Stimulated activated effector memory CD8-positive, alpha-beta T cell treated with anti-CD3 and anti-CD28 coated beads, Interleukin-12 subunit alpha, Interleukin-12 subunit beta, amount 100 ng/mL, for 72 hours (primary cell): ENCODE results near the gene EGFLAM.

Experiments used
- ATAC-seq: fragments of 150-1000 bp; cut with Tn5 transposase; 2 replicates; pipeline ENCODE4 v1.10.0; 2021
- DNase-seq, 2 donors: peaks; one replicate each; pipeline ENCODE4 v3.0.0; 2021 to 2022; ENCODE audit warnings: low spot score in 2 of 2
- H3K27ac Mint-ChIP-seq: one replicate; pipeline ENCODE4 v1.8.0; 2022; ENCODE audit warnings: mild to moderate bottlenecking, mixed read lengths
- H3K36me3 Mint-ChIP-seq: one replicate; pipeline ENCODE4 v1.8.0; 2022; ENCODE audit warnings: mild to moderate bottlenecking, mixed read lengths
- H3K4me1 Mint-ChIP-seq: one replicate; pipeline ENCODE4 v1.8.0; 2022; ENCODE audit warnings: mixed read lengths
- H3K4me3 Mint-ChIP-seq: one replicate; pipeline ENCODE4 v1.8.0; 2022; ENCODE audit warnings: mild to moderate bottlenecking, mixed read lengths
- H3K9me3 Mint-ChIP-seq: one replicate; pipeline ENCODE4 v1.8.0; 2022; ENCODE audit warnings: mixed read lengths

The EGFLAM gene

GRCh38 chr5:38253759-38254158 is 4.6 kb upstream of the EGFLAM start:
- no peak overlapping the region for H3K27ac Mint-ChIP-seq
- DNase-seq (no peak), ATAC-seq (no peak)
- H3K9me3 Mint-ChIP-seq, result peaks cover 5% of the 10 kb centered on the region
- H3K36me3 Mint-ChIP-seq, result no peaks in the 10 kb centered on the region
- H3K4me1 Mint-ChIP-seq, result peaks cover under 1% of the 10 kb centered on the region
- H3K4me3 Mint-ChIP-seq, result no peak overlapping the region

GRCh38 chr5:38257308-38258041 is 884 bp upstream of the EGFLAM start:
- ATAC-seq, result no peak
- no peak for DNase-seq
- no peak overlapping the region for H3K27ac Mint-ChIP-seq
- H3K9me3 Mint-ChIP-seq, result peaks cover 5% of the 10 kb centered on the region
- H3K4me1 Mint-ChIP-seq, result peaks cover 6% of the 10 kb centered on the region
- H3K4me3 Mint-ChIP-seq, result no peak overlapping the region
- H3K36me3 Mint-ChIP-seq, result no peaks in the 10 kb centered on the region

- Mint-ChIP-seq H3K4me3 (no peak overlapping the region), H3K36me3 (no peaks in the 10 kb centered on the region), H3K9me3 (peaks cover 5% of the 10 kb centered on the region), H3K27ac (no peak overlapping the region), H3K4me1 (peaks cover 6% of the 10 kb centered on the region)
- ATAC-seq, result no peak
- no peak for DNase-seq
Measured at GRCh38 chr5:38258042-38258318, 379 bp upstream of the EGFLAM start.

DNA sequence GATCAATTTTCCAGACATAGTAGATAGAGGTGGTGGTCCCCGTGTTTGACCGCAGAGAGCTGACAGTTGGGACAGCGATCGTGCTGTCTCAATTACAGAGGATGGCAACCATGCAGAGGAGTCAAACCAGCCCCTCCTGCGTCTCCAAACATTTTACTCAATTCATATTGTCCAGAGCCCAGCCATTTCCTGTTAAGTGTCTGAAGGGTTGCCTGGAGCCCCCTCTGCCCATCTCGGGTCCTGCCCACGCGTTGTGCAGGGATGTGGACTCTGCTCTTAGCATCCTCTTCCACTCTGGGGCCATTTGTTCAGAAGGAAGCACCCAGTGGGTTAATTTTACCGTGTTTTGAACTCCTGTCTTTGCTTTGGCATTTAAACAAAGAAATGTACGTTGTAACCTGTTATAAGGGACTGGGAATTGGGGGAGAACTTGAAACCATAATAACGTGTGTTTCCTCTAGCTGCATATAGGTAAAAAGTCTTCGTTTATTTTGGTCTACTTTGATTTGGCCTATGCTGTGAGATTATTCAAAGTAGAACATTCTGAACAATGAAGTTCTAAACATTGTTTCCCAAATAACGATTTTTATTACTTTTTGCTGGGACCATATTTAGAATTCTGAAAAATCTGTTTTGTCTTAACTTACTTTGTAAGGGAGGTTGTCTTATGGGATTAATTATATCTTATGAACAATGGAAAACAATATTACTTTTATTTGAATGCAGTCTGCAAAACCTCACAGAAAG is 876 bp downstream of the EGFLAM start:
- H3K4me3 Mint-ChIP-seq, result peak overlapping the region; percentile 30
- DNase-seq, result no peak
- H3K27ac Mint-ChIP-seq, result no peak overlapping the region
- no peaks in the 10 kb centered on the region for H3K9me3 Mint-ChIP-seq
- H3K36me3 Mint-ChIP-seq, result no peaks in the 10 kb centered on the region
- peaks cover 6% of the 10 kb centered on the region for H3K4me1 Mint-ChIP-seq
- ATAC-seq, result no peak

DNA sequence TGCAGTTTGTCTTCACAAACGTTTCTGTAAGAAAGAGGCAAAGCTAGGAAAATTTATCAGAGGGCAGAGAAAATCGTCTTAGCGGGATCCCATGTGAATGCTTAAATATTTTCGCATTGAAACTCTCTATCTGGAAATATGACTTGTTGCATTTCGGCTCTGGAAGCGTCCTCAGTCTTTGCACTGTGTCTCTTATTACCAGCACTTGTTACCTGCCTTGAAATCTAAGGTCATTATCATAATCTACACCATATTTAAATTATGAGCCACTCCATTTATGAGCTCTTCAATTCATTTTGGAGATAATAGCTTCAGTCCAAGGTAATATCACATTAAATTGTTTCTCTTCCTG is 1.4 kb downstream of the EGFLAM start:
- Mint-ChIP-seq H3K27ac (no peak overlapping the region), H3K36me3 (no peaks in the 10 kb centered on the region), H3K4me1 (peaks cover 6% of the 10 kb centered on the region), H3K9me3 (no peaks in the 10 kb centered on the region), H3K4me3 (no peak overlapping the region)
- DNase-seq (no peak), ATAC-seq (no peak)

DNA sequence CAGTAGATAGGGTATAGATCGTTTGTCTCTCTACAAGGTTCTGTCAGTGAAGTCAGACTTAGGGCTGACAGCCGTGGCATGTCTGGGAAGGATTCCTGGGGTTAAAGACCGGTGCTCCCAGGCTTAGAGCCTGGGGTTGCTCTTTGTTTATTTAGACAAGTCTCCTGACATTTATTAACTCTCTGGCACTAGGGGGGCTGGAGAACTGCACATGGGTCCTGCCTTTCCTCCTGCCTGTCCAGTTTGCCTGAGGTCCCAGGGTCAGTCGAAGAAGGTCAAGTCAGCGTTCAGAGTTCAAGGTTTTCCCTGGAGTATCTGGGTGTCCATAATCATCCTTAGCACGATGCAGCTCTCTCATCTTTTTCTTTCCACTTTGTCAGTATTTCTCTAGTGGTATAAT is 5.6 kb downstream of the EGFLAM start:
- H3K27ac Mint-ChIP-seq, result no peak overlapping the region
- ATAC-seq (no peak), DNase-seq (no peak)
- no peaks in the 10 kb centered on the region for H3K36me3 Mint-ChIP-seq
- peaks cover 3% of the 10 kb centered on the region for H3K4me1 Mint-ChIP-seq
- H3K9me3 Mint-ChIP-seq, result no peaks in the 10 kb centered on the region
- H3K4me3 Mint-ChIP-seq, result no peak overlapping the region

DNA sequence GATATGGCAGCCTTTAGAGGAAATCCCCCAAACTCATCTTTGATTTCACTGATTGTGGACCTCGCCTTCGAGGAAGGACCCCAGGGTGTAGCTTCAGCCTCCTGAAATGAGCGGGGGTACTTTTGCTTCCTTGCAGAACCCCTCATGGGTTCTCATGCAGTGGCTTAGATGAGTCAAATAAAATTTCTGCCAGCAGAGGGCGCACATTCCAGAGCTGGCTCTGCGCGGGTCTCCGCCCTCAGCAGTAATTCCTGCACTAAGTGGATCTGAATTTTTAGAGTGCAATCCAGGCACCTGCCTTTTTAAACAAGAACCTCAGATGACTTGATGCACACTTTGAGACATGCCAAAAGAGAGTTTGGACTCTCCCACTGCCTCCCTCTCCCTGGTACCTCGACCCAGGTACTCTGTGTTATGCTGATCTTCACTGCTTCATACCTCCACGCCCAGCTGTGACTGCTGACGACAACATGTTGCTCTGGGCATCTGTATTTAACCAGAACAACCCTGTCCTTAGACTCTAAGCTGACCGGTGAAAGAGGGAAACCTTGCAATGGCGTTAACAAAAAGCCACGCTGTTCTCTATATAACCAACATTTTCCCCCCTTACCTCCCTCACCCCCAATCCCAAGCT is 7.3 kb downstream of the EGFLAM start:
- H3K9me3 Mint-ChIP-seq, result no peaks in the 10 kb centered on the region
- no peaks in the 10 kb centered on the region for H3K4me1 Mint-ChIP-seq
- ATAC-seq, result peak; percentile 58
- H3K36me3 Mint-ChIP-seq, result no peaks in the 10 kb centered on the region
- DNase-seq, result peak; percentile 35 to 67
- no peak overlapping the region for H3K4me3 Mint-ChIP-seq
- H3K27ac Mint-ChIP-seq, result no peak overlapping the region

- no peak for ATAC-seq
- peaks cover 3% of the 10 kb centered on the region for H3K9me3 Mint-ChIP-seq
Measured at GRCh38 chr5:38267372-38267771, 9.0 kb downstream of the EGFLAM start.

DNA sequence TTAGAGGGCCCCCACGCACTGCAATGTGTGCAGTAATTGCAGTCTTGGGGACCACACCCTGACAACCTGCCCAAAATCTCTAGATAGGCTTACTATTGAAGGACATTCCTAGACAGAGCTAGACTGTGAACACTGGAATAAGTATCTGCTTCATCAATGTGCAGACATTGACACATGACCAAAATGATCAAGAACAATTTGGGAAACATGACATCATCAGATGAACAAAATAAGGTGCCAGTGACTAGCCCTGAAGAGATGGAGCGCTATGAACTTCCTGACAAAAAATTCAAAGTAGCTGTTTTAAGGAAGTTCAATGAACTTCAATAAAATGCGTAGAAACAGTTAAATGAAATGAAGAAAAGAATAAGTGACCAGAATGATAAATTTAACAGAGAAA is 15.3 kb downstream of the EGFLAM start:
- ATAC-seq, result no peak
- H3K9me3 Mint-ChIP-seq, result peaks cover 14% of the 10 kb centered on the region
- H3K36me3 Mint-ChIP-seq, result no peaks in the 10 kb centered on the region
- H3K27ac Mint-ChIP-seq, result no peak overlapping the region
- H3K4me1 Mint-ChIP-seq, result no peaks in the 10 kb centered on the region
- no peak for DNase-seq
- no peak overlapping the region for H3K4me3 Mint-ChIP-seq

More at GRCh38 chr5:38267372-38267771, 9.0 kb downstream of the EGFLAM start:
- Mint-ChIP-seq H3K27ac (no peak overlapping the region), H3K4me1 (no peaks in the 10 kb centered on the region), H3K36me3 (no peaks in the 10 kb centered on the region), H3K4me3 (no peak overlapping the region)
- no peak for DNase-seq

GRCh38 chr5:38274370-38274769 is 16.0 kb downstream of the EGFLAM start:
- Mint-ChIP-seq H3K4me1 (no peaks in the 10 kb centered on the region), H3K4me3 (no peak overlapping the region), H3K9me3 (peaks cover 14% of the 10 kb centered on the region), H3K36me3 (no peaks in the 10 kb centered on the region), H3K27ac (no peak overlapping the region)
- DNase-seq (no peak), ATAC-seq (no peak)

GRCh38 chr5:38284384-38284783 is 26.0 kb downstream of the EGFLAM start:
- Mint-ChIP-seq H3K4me1 (no peaks in the 10 kb centered on the region), H3K9me3 (no peaks in the 10 kb centered on the region), H3K4me3 (no peak overlapping the region), H3K27ac (no peak overlapping the region), H3K36me3 (no peaks in the 10 kb centered on the region)
- no peak for ATAC-seq
- no peak for DNase-seq

DNA sequence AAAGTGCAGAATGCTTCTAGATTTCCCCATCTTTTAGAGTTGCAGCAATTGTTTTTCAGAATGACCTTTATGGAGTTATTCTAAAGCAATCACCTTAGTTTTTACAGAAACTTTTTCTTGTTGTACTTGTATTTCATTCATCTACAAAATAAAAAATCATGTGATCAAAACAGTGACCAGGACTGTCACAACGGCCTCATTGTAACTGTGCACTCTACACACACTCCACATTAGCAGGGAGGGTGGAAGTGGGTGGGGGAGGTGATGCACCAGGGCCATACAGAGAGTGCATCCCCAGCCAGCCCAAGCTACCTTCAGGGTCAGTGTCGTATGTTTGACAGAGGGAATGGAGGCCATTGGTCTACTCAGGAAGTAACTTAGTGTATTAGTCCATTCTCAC is 26.9 kb downstream of the EGFLAM start:
- H3K9me3 Mint-ChIP-seq, result no peaks in the 10 kb centered on the region

GRCh38 chr5:38286002-38286401 is 27.6 kb downstream of the EGFLAM start:
- no peaks in the 10 kb centered on the region for H3K36me3 Mint-ChIP-seq
- no peak for DNase-seq

More for the DNA sequence above, 26.9 kb downstream of the EGFLAM start:
- Mint-ChIP-seq H3K36me3 (no peaks in the 10 kb centered on the region), H3K4me3 (no peak overlapping the region), H3K4me1 (no peaks in the 10 kb centered on the region), H3K27ac (no peak overlapping the region)
- DNase-seq (no peak), ATAC-seq (no peak)

GRCh38 chr5:38287124-38287523 is 28.8 kb downstream of the EGFLAM start:
- H3K4me3 Mint-ChIP-seq, result no peak overlapping the region
- no peaks in the 10 kb centered on the region for H3K36me3 Mint-ChIP-seq
- no peak overlapping the region for H3K27ac Mint-ChIP-seq
- DNase-seq, result no peak
- H3K9me3 Mint-ChIP-seq, result no peaks in the 10 kb centered on the region
- ATAC-seq, result no peak
- no peaks in the 10 kb centered on the region for H3K4me1 Mint-ChIP-seq

More at GRCh38 chr5:38286002-38286401, 27.6 kb downstream of the EGFLAM start:
- no peak for ATAC-seq
- H3K27ac Mint-ChIP-seq, result no peak overlapping the region
- no peaks in the 10 kb centered on the region for H3K4me1 Mint-ChIP-seq
- no peaks in the 10 kb centered on the region for H3K9me3 Mint-ChIP-seq
- H3K4me3 Mint-ChIP-seq, result no peak overlapping the region

DNA sequence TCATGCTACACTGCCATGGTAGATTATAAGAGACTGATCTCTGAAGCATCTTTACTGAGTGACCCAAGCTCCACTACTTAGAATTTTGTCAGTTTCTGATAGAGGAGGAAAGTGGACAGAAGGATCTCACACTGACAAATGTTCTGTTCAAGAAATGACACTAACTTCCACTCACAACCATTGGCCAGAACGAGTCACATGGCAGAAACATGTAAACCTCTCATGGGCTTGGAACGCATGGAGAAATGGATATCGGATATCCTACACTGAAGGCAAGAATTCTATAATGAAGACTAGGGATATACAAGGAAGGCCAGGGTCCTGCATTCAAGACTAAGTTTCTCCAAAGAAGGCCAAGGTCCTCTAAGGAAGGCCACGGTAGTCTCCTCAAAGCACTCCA is 31.1 kb downstream of the EGFLAM start:
- no peaks in the 10 kb centered on the region for H3K9me3 Mint-ChIP-seq

More for the DNA sequence above, 31.1 kb downstream of the EGFLAM start:
- Mint-ChIP-seq H3K36me3 (no peaks in the 10 kb centered on the region), H3K4me1 (no peaks in the 10 kb centered on the region), H3K4me3 (no peak overlapping the region), H3K27ac (no peak overlapping the region)
- ATAC-seq (peak; percentile 13), DNase-seq (no peak)
